SU-DHL-6 (cell line): ENCODE results near the gene RNF146.

Experiments used
- EZH2phosphoT487 ChIP-seq: fragments of 200-600 bp; sonication (generic), shearing (Covaris generic); conservative IDR thresholded peaks from 2 replicates; pipeline ENCODE4 v1.6.1; 2018; ENCODE audit warnings: mild to moderate bottlenecking, antibody characterized with exemption, low read length, moderate library complexity, mixed read lengths
- TF ChIP-seq, protein P1 (sequence below): fragments of 200-600 bp; sonication (generic); IDR thresholded peaks from one replicate; pipeline ENCODE4 v1.5.1; 2017; ENCODE audit warnings: antibody characterized with exemption, mild to moderate bottlenecking, low read length, moderate library complexity; ENCODE audit not compliant: insufficient read depth, poor library complexity, severe bottlenecking

DNA sequence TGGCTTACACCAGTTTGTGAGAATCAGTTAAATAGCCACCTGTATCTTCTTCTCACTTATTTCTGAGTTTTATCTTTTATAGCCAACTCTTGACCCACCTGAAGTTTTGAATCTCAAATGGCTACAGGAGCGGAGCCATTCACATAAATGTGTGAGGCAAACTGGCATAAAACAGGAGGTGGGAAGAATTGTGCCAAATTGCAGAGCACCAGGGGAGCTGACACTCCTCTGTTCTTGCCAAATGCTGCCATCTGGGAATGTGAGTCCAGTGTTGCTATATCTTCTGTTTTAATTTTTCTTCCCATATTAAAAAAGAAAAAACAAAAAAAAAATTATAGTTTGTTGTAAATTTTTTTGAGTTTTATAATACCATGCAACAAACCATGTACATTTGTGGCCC, 17.0 kb upstream of the RNF146 start:
- TF ChIP-seq, protein P1, sequence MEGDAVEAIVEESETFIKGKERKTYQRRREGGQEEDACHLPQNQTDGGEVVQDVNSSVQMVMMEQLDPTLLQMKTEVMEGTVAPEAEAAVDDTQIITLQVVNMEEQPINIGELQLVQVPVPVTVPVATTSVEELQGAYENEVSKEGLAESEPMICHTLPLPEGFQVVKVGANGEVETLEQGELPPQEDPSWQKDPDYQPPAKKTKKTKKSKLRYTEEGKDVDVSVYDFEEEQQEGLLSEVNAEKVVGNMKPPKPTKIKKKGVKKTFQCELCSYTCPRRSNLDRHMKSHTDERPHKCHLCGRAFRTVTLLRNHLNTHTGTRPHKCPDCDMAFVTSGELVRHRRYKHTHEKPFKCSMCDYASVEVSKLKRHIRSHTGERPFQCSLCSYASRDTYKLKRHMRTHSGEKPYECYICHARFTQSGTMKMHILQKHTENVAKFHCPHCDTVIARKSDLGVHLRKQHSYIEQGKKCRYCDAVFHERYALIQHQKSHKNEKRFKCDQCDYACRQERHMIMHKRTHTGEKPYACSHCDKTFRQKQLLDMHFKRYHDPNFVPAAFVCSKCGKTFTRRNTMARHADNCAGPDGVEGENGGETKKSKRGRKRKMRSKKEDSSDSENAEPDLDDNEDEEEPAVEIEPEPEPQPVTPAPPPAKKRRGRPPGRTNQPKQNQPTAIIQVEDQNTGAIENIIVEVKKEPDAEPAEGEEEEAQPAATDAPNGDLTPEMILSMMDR: no peak
- TF ChIP-seq EZH2phosphoT487: no peak
